GM18505 (cell line): ENCODE data around the gene WNK4.

Experiments
- ATAC-seq: cut with Tn5 transposase; IDR thresholded peaks from one replicate; pipeline ENCODE4 v1.9.1; 2021; ENCODE audit not compliant: unreplicated experiment
- POLR2A ChIP-seq: IDR thresholded peaks from 4 replicates; pipeline ENCODE4 v1.6.1; 2011; ENCODE audit warnings: borderline replicate concordance; ENCODE audit not compliant: insufficient read depth, insufficient read length; ENCODE audit errors: extremely low read depth

WNK4 gene

DNA sequence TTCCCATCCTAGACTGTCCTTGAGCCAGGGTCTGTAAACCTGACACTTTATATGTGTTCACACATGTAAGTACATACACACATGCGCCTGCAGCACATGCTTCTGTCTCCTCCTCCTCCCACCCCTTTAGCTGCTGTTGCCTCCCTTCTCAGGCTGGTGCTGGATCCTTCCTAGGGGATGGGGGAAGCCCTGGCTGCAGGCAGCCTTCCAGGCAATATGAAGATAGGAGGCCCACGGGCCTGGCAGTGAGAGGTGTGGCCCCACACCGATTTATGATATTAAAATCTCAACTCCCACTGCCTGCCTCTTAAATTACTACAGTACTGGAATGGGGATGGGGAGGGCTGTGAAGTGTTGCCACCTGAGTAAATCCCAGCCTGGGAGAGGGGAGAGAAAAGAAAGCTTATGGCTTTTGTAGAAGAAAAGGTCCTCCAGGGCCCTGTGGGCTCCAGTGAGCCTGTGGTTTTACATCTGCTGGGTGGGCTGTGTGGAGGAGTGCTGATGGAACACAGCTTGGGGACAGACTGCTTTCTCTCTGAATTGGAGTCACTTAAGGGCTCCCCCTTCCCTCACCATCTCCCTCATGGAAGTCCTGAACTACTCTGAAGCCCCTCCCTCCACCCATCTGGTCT lies 990 bp upstream of the WNK4 start:
- TF ChIP-seq POLR2A: no peak
- no peak for ATAC-seq

GRCh38 chr17:42780851-42781638 lies 635 bp downstream of the WNK4 start:
- ATAC-seq: no peak
- TF ChIP-seq POLR2A: no peak

DNA sequence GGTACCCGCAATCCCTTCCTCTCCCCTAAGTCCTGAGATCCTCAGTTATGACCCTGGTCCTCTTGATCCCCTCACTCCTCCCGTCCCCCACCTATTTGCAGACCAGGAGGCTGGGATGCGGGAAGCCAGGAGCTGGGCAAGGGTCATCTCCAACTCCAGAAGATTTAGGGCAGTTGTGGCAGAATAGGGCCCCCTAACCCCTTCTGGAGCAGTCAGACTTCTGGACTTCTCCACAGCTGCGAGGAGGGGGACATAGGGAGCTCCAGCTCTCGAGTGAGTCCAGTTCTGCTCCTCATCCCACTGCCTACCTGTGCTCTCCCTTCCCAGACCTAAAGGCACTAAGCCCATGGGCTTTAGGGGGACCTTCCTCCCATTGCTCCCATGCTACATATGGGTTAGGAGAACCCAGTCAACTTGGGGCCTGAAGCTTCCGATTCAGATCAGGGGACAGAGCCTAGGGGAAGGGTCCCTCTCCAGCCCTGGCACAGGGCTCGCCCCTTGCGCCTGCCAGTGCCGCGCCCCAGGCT lies 1.3 kb downstream of the WNK4 start:
- TF ChIP-seq POLR2A: no peak
- ATAC-seq: no peak

DNA sequence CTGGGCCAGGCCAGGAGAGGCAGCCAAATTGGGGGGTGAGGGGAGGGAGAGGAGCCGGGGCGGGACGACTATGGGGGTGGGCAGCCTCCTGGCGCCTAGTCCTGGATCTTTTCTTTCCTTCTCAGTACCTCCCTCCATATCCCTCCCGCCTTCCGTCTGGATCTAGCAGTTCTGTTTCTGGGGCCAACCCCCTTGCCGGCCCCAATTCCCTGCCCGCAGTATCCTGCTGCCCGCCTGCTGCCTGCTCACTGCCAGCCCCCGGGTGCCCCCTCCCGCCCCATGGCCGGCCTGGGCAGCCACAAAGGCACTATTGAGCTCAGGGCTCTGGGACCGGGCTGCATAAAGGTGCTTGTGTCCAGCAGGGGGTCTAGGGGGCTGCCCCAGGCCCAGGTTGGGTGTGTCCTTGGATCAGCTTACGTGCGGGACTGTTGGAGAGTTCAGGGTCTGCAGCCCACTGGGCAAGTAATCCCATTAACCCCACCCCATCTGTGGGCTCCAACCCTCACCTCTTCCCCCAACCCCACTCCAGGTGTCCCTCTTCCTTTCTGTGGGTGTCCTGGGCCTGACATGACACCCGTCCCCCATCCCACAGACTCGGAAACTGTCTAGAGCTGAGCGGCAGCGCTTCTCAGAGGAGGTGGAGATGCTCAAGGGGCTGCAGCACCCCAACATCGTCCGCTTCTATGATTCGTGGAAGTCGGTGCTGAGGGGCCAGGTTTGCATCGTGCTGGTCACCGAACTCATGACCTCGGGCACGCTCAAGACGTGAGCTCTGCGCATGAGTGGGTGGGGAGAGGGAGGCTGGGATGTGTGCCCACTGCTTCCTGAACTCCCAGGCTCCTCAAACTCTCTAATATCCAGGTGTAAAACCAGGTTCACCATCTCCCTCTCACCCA lies 2.0 kb downstream of the WNK4 start:
- no peak for TF ChIP-seq POLR2A
- no peak for ATAC-seq

- TF ChIP-seq POLR2A: no peak
- no peak for ATAC-seq
These were observed 2.8 kb downstream of the WNK4 start for GRCh38 chr17:42783062-42783790.

GRCh38 chr17:42783791-42784138 lies 3.4 kb downstream of the WNK4 start:
- no peak for TF ChIP-seq POLR2A
- ATAC-seq: no peak

- no peak for TF ChIP-seq POLR2A
- no peak for ATAC-seq
These were observed 4.0 kb downstream of the WNK4 start for GRCh38 chr17:42784409-42784808.

GRCh38 chr17:42784811-42785592 lies 4.6 kb downstream of the WNK4 start:
- ATAC-seq: no peak
- no peak for TF ChIP-seq POLR2A

- ATAC-seq: no peak
These were observed 6.9 kb downstream of the WNK4 start for GRCh38 chr17:42787266-42787665.

DNA sequence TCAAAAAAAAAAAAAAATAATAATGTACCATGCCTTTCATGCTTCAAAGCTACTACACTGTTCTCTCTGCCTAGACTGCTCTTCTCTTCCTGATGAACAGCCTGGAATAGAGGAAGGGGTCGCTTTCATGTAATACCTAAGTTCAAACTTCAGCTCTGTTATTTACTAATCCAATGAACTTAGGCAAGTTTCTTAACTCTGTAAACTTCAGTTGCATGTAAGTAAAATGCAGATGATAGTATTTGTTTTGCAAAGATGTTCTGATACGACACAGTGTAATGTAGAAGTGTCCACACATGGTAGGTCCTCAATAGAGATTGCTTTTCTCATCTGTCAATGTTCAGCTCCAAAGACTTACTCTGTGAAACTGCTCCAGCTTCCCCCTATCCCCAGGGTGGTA lies 11.5 kb downstream of the WNK4 start:
- ATAC-seq: no peak
- TF ChIP-seq POLR2A: no peak

More at GRCh38 chr17:42787266-42787665, 6.9 kb downstream of the WNK4 start:
- no peak for TF ChIP-seq POLR2A

DNA sequence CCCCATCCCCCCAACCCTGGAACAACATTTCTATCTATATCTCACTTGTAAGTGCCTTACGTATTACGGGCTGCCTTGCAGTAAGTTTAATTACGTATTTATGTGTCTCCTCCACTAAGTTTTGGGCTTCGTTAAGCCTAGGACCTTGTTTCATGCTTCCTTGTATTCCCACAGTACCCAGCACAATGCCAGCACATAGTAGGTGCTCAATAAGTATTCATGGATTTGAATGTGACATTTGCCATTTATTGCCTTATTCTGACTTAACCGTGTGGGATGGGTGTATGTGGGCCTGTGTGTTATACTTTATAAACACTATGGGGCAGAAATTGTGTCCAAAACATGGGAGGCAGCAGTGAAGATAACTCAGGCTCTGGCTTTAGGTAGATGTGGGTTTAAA lies 12.1 kb downstream of the WNK4 start:
- no peak for ATAC-seq
- TF ChIP-seq POLR2A: no peak

DNA sequence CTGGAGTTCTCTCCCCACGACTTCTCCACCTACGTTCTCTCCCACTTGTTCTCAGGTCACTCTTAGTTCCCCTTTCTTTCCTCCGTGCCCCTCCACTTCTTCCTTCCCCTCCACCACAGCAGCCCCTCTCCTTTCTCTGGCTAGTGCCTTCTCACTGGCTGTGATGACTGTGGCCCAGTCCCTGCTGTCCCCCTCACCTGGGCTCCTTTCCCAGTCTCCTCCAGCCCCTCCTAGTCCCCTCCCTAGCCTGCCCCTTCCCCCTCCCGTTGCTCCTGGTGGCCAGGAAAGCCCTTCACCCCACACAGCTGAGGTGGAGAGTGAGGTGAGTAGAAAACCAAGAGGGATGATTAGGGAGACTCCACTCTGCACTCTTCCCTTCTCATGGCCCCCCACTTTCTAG lies 14.7 kb downstream of the WNK4 start:
- ATAC-seq: no peak
- TF ChIP-seq POLR2A: no peak
